Kidney capillary endothelial cell (primary cell): ENCODE measurements around the gene LANCL1.
A peak's percentile ranks its signal among the peaks of the same experiment; 100 is the strongest.

ENCODE experiments used
- DNase-seq: peaks from one replicate; pipeline ENCODE4 v3.0.0-alpha.2; 2018; ENCODE audit warnings: low spot score

LANCL1 gene

GRCh38 chr2:210476194-210477128 lies at the start of gene LANCL1:
TSS of gene LANCL1 (minus strand) at chr2:210476759. CDS start at chr2:210476396, 363 bp downstream.
- DNase-seq = peak; percentile 84

- no peak for DNase-seq
These were observed 48.0 kb upstream of the LANCL1 start for GRCh38 chr2:210524533-210524932.

- no peak for DNase-seq
These were observed 47.2 kb upstream of the LANCL1 start for GRCh38 chr2:210523650-210524289.

GRCh38 chr2:210522399-210522798 lies 45.8 kb upstream of the LANCL1 start:
- DNase-seq = no peak

GRCh38 chr2:210519594-210519993 lies 43.0 kb upstream of the LANCL1 start:
- no peak for DNase-seq

GRCh38 chr2:210517264-210517663 lies 40.7 kb upstream of the LANCL1 start:
- DNase-seq = no peak

- no peak for DNase-seq
These were observed 39.4 kb upstream of the LANCL1 start for GRCh38 chr2:210515911-210516310.

GRCh38 chr2:210503725-210504191 lies 27.2 kb upstream of the LANCL1 start:
- no peak for DNase-seq

GRCh38 chr2:210503001-210503623 lies 26.6 kb upstream of the LANCL1 start:
- peak; percentile 42 for DNase-seq

- DNase-seq = no peak
These were observed 20.0 kb upstream of the LANCL1 start for GRCh38 chr2:210496512-210496911.

- no peak for DNase-seq
These were observed 17.0 kb upstream of the LANCL1 start for GRCh38 chr2:210493528-210493927.

GRCh38 chr2:210481601-210482175 lies 5.1 kb upstream of the LANCL1 start:
- DNase-seq = no peak

GRCh38 chr2:210480764-210481163 lies 4.2 kb upstream of the LANCL1 start:
- DNase-seq = no peak

- DNase-seq = no peak
These were observed 3.5 kb upstream of the LANCL1 start for GRCh38 chr2:210480079-210480478.

GRCh38 chr2:210478661-210479060 lies 2.1 kb upstream of the LANCL1 start:
- DNase-seq = no peak

- DNase-seq = no peak
These were observed 937 bp upstream of the LANCL1 start for GRCh38 chr2:210477496-210477895.

- no peak for DNase-seq
These were observed 853 bp downstream of the LANCL1 start for GRCh38 chr2:210475706-210476105.

- no peak for DNase-seq
These were observed 1.8 kb downstream of the LANCL1 start for GRCh38 chr2:210474776-210475175.

- no peak for DNase-seq
These were observed 15.2 kb downstream of the LANCL1 start for GRCh38 chr2:210461401-210461800.

GRCh38 chr2:210460322-210461227 lies 16.0 kb downstream of the LANCL1 start:
- DNase-seq = no peak

GRCh38 chr2:210459880-210460279 lies 16.7 kb downstream of the LANCL1 start:
- no peak for DNase-seq
